Mesendoderm (in vitro differentiated cells): ENCODE results near the gene PAK5.

ENCODE experiments used
- DNase-seq: peaks from one replicate; pipeline ENCODE4 v3.0.0; 2013
- H2AK5ac ChIP-seq: 2 replicates; pipeline ENCODE4 v1.6.1; 2013; ENCODE audit warnings: low read length, inconsistent platforms
- H2BK120ac ChIP-seq: 2 replicates; pipeline ENCODE4 v1.6.1; 2013; ENCODE audit warnings: low read depth, mild to moderate bottlenecking, low read length, moderate library complexity, mixed read lengths
- H2BK15ac ChIP-seq: replicated peaks from 2 replicates; pipeline ENCODE4 v1.6.1; 2013; ENCODE audit warnings: low read depth, mild to moderate bottlenecking, moderate library complexity
- H2BK5ac ChIP-seq: 2 replicates; pipeline ENCODE4 v1.6.1; 2013; ENCODE audit warnings: low read length, inconsistent platforms
- H3K18ac ChIP-seq: 2 replicates; pipeline ENCODE4 v1.6.1; 2013; ENCODE audit warnings: mild to moderate bottlenecking, low read length, mixed read lengths
- H3K23ac ChIP-seq: one replicate; pipeline ENCODE4 v1.6.1; 2013; ENCODE audit warnings: low read length
- H3K27ac ChIP-seq: 2 replicates; pipeline ENCODE4 v1.5.1; 2013; ENCODE audit warnings: low read depth, mild to moderate bottlenecking, inconsistent platforms, low read length, moderate library complexity
- H3K27me3 ChIP-seq: 2 replicates; pipeline ENCODE4 v1.6.1; 2013; ENCODE audit warnings: low read length, control low read depth, mild to moderate bottlenecking, inconsistent platforms; ENCODE audit not compliant: insufficient read depth, poor library complexity
- H3K36me3 ChIP-seq: 2 replicates; pipeline ENCODE4 v1.6.1; 2013; ENCODE audit warnings: low read length, inconsistent platforms; ENCODE audit not compliant: control insufficient read depth, insufficient read depth
- H3K4ac ChIP-seq: one replicate; pipeline ENCODE4 v1.6.1; 2013; ENCODE audit warnings: low read depth, mild to moderate bottlenecking, low read length, moderate library complexity
- H3K4me1 ChIP-seq: 2 replicates; pipeline ENCODE4 v1.6.1; 2013; ENCODE audit warnings: low read depth, low read length, inconsistent platforms; ENCODE audit not compliant: control insufficient read depth
- H3K4me2 ChIP-seq: 2 replicates; pipeline ENCODE4 v1.6.1; 2013; ENCODE audit warnings: low read length
- H3K4me3 ChIP-seq: 2 replicates; pipeline ENCODE4 v1.5.1; 2013; ENCODE audit warnings: mild to moderate bottlenecking, low read length
- H3K56ac ChIP-seq: one replicate; pipeline ENCODE4 v1.6.1; 2013; ENCODE audit warnings: low read length
- H3K79me1 ChIP-seq: 2 replicates; pipeline ENCODE4 v1.6.1; 2013; ENCODE audit warnings: low read length, inconsistent platforms
- H3K79me2 ChIP-seq: 2 replicates; pipeline ENCODE4 v1.6.1; 2013; ENCODE audit warnings: mild to moderate bottlenecking, low read length; ENCODE audit not compliant: control insufficient read depth, insufficient read depth
- H3K9ac ChIP-seq: 2 replicates; pipeline ENCODE4 v1.6.1; 2013; ENCODE audit warnings: low read length, inconsistent platforms
- H4K5ac ChIP-seq: one replicate; pipeline ENCODE4 v1.6.1; 2013; ENCODE audit warnings: low read length
- H4K8ac ChIP-seq: one replicate; pipeline ENCODE4 v1.6.1; 2013; ENCODE audit warnings: low read depth, mild to moderate bottlenecking, control low read depth, low read length, moderate library complexity
- WGBS: extraction: QIAGEN DNeasy Blood & Tissue Kit; methylation state at CpG from one replicate; pipeline ENCODE4 v1.1.7; 2013; ENCODE audit warnings: low lambda C conversion rate, missing lambda C conversion rate; ENCODE audit not compliant: insufficient coverage; ENCODE audit errors: extremely low coverage; 5-methylcytosine and 5-hydroxymethylcytosine counted together

Gene PAK5

DNA sequence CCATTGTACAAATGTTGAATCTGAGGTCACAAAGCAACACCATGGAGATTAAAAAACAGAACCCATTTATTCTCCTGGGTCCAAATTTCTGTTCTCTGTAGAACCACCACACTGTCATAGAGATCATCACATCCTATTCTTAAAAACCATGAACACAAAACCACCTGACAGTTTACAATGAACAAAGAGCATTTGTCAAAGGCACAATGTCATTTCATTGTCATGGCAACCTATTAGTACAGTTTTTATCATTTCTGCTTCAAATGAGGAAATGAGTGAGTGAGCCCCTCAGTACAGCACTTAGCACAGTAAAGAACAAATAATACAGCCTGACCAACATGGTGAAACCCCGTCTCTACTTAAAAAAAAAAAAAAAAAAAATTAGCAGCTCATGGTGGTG is 347.6 kb downstream of the PAK5 start:
- Histone ChIP-seq H3K56ac (no peak overlapping the region), H3K27ac (no peak overlapping the region)
- WGBS = no CpG with 5 or more reads among the region's 1 CpG

DNA sequence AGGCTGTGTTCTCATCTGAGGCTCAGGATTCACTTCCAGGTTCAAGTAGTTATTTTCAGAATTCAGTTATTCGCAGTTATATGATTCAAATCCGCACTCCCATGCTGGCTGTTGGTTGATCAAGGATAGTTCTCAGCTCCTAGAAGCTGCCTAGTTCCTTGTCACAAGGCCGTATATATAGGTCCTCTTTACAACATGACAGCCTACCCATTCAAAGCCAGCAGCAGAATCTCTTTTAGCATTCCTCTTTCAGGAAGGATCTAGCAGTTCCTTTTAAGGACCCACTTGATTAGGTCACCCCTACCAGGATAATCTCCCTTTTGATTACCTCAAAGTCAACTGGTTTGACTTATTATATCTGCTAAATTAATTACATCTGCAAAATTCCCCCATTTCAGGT is 348.2 kb downstream of the PAK5 start:
- H3K4me3 ChIP-seq = no peak overlapping the region
- H3K4ac ChIP-seq = no peak overlapping the region
- H3K18ac ChIP-seq = no peak overlapping the region
- H3K36me3 ChIP-seq = no peaks in the 10 kb centered on the region
- H2BK120ac ChIP-seq = no peak overlapping the region
- no peaks in the 10 kb centered on the region for H3K79me2 ChIP-seq
- DNase-seq = no peak
- H3K9ac ChIP-seq = no peak overlapping the region
- no peak overlapping the region for H2AK5ac ChIP-seq
- H3K4me2 ChIP-seq = no peak overlapping the region
- H3K27me3 ChIP-seq = no peaks in the 10 kb centered on the region
- H3K23ac ChIP-seq = no peak overlapping the region
- no peak overlapping the region for H2BK15ac ChIP-seq
- H3K27ac ChIP-seq = no peak overlapping the region
- H4K5ac ChIP-seq = no peak overlapping the region
- no peak overlapping the region for H3K56ac ChIP-seq
- no peaks in the 10 kb centered on the region for H3K4me1 ChIP-seq
- no CpG with 5 or more reads among the region's 3 CpGs for WGBS
- H2BK5ac ChIP-seq = no peak overlapping the region
- H3K79me1 ChIP-seq = no peaks in the 10 kb centered on the region
- H4K8ac ChIP-seq = no peak overlapping the region

More for the DNA sequence above, 347.6 kb downstream of the PAK5 start:
- Histone ChIP-seq H3K27me3 (no peaks in the 10 kb centered on the region), H3K9ac (no peak overlapping the region), H2BK15ac (no peak overlapping the region), H3K4me2 (no peak overlapping the region), H2BK5ac (no peak overlapping the region), H3K36me3 (no peaks in the 10 kb centered on the region), H2AK5ac (no peak overlapping the region), H3K4ac (no peak overlapping the region), H4K5ac (no peak overlapping the region), H3K4me1 (no peaks in the 10 kb centered on the region), H2BK120ac (no peak overlapping the region), H4K8ac (no peak overlapping the region), H3K18ac (no peak overlapping the region), H3K79me2 (no peaks in the 10 kb centered on the region), H3K4me3 (no peak overlapping the region), H3K79me1 (no peaks in the 10 kb centered on the region), H3K23ac (no peak overlapping the region)
- DNase-seq = no peak

DNA sequence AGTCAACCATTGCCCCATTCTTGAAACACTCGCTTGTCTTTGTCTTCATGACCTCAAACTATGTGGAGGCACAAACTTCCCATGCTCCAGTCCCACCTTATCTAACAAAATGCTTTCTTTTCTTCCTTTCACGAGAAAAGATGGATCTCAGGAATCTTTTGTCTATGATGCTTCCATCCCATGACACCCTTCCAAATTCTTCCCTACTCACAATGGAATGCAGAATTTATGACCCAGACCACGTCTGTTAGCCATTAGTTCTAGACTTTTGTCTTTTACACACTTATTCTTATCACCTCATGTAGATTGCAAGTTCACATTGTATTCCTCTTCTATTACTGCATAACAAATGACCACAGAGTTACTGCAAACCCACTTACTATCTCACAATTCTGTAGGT is 348.7 kb downstream of the PAK5 start:
- Histone ChIP-seq H3K27ac (no peak overlapping the region), H3K4ac (no peak overlapping the region)
- no CpG with 5 or more reads among the region's 3 CpGs for WGBS

DNA sequence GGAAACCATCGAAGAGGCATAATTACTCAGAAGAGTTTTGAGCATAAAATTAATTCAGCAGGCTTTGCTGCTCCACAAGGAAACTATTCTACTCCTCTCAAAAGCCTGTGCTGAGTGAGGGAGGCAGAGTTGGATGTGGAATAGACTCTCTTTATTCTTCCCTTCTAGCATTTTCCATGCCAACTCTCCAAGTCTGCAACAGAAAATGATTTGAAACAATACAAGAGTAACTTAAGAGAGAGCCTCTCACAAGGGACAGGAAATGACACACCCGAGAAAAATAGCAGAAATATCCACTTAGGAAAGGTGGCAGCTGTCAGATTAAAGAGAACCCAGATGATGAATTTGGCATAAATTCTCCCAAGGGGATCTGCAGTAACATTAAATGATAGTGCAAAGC is 350.8 kb downstream of the PAK5 start:
- no peak overlapping the region for H3K23ac ChIP-seq
- H2AK5ac ChIP-seq = no peak overlapping the region
- no peak overlapping the region for H3K56ac ChIP-seq
- no peak overlapping the region for H2BK120ac ChIP-seq
- H4K5ac ChIP-seq = no peak overlapping the region
- H3K27me3 ChIP-seq = no peaks in the 10 kb centered on the region
- no peak overlapping the region for H3K9ac ChIP-seq
- no peaks in the 10 kb centered on the region for H3K79me2 ChIP-seq
- no peak overlapping the region for H2BK15ac ChIP-seq
- no peak overlapping the region for H2BK5ac ChIP-seq
- no peaks in the 10 kb centered on the region for H3K36me3 ChIP-seq
- no peak overlapping the region for H3K18ac ChIP-seq
- H3K27ac ChIP-seq = no peak overlapping the region
- H3K4me3 ChIP-seq = no peak overlapping the region
- H4K8ac ChIP-seq = no peak overlapping the region
- no peak for DNase-seq
- H3K4ac ChIP-seq = no peak overlapping the region
- H3K4me2 ChIP-seq = no peak overlapping the region
- no peaks in the 10 kb centered on the region for H3K4me1 ChIP-seq
- no peaks in the 10 kb centered on the region for H3K79me1 ChIP-seq
- WGBS = no CpG with 5 or more reads among the region's 2 CpGs

More for the DNA sequence above, 348.7 kb downstream of the PAK5 start:
- Histone ChIP-seq H3K79me2 (no peaks in the 10 kb centered on the region), H2AK5ac (no peak overlapping the region), H3K4me2 (no peak overlapping the region), H2BK120ac (no peak overlapping the region), H3K36me3 (no peaks in the 10 kb centered on the region), H3K4me1 (no peaks in the 10 kb centered on the region), H3K18ac (no peak overlapping the region), H3K27me3 (no peaks in the 10 kb centered on the region), H3K9ac (no peak overlapping the region), H2BK15ac (no peak overlapping the region), H3K56ac (no peak overlapping the region), H4K8ac (no peak overlapping the region), H3K23ac (no peak overlapping the region), H2BK5ac (no peak overlapping the region), H3K4me3 (no peak overlapping the region), H3K79me1 (no peaks in the 10 kb centered on the region), H4K5ac (no peak overlapping the region)
- no peak for DNase-seq
